BE2C (cell line): ENCODE results near the gene MAJIN.

ENCODE experiments used
- DNase-seq: peaks from one replicate; pipeline ENCODE4 v3.0.0-alpha.2; 2020
- H3K27me3 ChIP-seq: fragments of 250-450 bp; sonication (Bioruptor Pico); 2 replicates; pipeline ENCODE4 v1.5.1; 2020; ENCODE audit warnings: mild to moderate bottlenecking
- H3K36me3 ChIP-seq: fragments of 250-450 bp; sonication (Bioruptor Pico); 2 replicates; pipeline ENCODE4 v1.5.1; 2020; ENCODE audit warnings: mild to moderate bottlenecking
- H3K4me1 ChIP-seq: fragments of 250-450 bp; sonication (Bioruptor Pico); 2 replicates; pipeline ENCODE4 v1.5.1; 2020
- H3K4me3 ChIP-seq: 2 replicates; pipeline ENCODE4 v1.5.1; 2011; ENCODE audit warnings: low read depth, low read length
- H3K9me3 ChIP-seq: fragments of 250-450 bp; sonication (Bioruptor Pico); 2 replicates; pipeline ENCODE4 v1.5.1; 2020
- TF ChIP-seq, protein P1 (sequence below): IDR thresholded peaks from 2 replicates; pipeline ENCODE4 v1.5.1; 2012; ENCODE audit warnings: mild to moderate bottlenecking, low read depth, low read length

MAJIN gene

GRCh38 chr11:64931290-64931689, 40.6 kb downstream of the MAJIN start:
- TF ChIP-seq, protein P1, sequence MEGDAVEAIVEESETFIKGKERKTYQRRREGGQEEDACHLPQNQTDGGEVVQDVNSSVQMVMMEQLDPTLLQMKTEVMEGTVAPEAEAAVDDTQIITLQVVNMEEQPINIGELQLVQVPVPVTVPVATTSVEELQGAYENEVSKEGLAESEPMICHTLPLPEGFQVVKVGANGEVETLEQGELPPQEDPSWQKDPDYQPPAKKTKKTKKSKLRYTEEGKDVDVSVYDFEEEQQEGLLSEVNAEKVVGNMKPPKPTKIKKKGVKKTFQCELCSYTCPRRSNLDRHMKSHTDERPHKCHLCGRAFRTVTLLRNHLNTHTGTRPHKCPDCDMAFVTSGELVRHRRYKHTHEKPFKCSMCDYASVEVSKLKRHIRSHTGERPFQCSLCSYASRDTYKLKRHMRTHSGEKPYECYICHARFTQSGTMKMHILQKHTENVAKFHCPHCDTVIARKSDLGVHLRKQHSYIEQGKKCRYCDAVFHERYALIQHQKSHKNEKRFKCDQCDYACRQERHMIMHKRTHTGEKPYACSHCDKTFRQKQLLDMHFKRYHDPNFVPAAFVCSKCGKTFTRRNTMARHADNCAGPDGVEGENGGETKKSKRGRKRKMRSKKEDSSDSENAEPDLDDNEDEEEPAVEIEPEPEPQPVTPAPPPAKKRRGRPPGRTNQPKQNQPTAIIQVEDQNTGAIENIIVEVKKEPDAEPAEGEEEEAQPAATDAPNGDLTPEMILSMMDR: no peak
- no peaks in the 10 kb centered on the region for H3K27me3 ChIP-seq
- H3K4me3 ChIP-seq: no peak overlapping the region
- DNase-seq: no peak
- H3K36me3 ChIP-seq: no peaks in the 10 kb centered on the region
- H3K4me1 ChIP-seq: no peaks in the 10 kb centered on the region
- no peaks in the 10 kb centered on the region for H3K9me3 ChIP-seq

DNA sequence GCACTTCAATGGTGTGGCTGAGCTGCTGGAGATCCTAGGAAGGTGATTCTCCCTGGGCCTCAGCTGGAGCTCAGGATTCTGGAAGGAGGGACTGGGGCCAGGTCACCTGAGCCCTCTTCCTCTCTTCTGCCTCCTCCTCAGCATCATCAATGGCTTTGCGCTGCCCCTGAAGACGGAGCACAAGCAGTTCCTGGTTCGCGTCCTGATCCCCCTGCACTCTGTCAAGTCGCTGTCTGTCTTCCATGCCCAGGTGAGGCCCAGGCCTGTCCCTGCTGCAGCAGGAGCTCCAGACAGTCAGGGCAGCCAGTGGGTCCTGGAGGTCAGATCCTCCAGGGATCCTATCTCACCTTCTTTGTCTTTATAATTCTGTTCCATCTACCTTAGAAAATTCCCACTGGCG, 41.6 kb downstream of the MAJIN start:
- Histone ChIP-seq H3K27me3 (no peaks in the 10 kb centered on the region), H3K36me3 (no peaks in the 10 kb centered on the region), H3K4me1 (no peaks in the 10 kb centered on the region), H3K9me3 (no peaks in the 10 kb centered on the region), H3K4me3 (no peak overlapping the region)
- no peak for DNase-seq
- TF ChIP-seq, protein P1: no peak

DNA sequence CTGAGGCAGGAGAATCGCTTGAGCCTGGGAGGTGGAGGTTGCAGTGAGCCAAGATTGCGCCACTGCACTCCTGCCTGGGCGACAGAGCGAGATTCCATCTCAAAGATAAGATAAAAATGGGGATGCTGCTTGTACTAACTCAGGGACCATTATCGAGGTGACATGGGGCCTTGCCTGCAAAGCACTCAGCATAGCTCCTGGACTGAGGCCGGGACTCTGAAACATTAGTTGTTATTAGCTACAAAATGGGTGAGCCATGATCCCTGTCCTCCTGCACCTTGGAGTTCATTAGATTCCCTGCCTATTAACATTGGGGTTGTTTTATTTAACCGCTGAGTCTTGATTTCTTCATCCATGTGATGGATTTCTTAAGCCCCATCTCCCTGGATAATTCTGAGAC, 42.3 kb downstream of the MAJIN start:
- Histone ChIP-seq H3K4me1 (no peaks in the 10 kb centered on the region), H3K36me3 (no peaks in the 10 kb centered on the region), H3K9me3 (no peaks in the 10 kb centered on the region), H3K27me3 (no peaks in the 10 kb centered on the region), H3K4me3 (no peak overlapping the region)
- TF ChIP-seq, protein P1: no peak
- no peak for DNase-seq

DNA sequence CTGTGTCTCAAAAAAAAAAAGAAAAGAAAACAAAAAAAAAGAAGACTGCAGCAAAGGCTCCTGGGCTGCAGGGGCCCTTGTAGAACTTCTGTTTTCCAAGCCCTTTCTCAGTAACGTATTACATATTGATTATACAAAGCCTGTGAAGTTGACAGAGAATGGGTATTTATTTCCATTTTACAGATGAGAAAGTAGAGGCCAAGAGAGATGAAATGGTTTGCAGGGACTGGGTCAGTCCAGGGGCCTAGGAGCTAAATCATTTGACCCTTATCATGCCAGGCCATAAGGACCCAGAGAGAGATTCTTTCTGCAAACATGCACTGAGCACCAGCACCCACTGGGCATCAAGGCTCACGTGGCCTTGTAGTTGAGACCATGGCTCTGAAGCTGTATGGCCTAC, 43.0 kb downstream of the MAJIN start:
- Histone ChIP-seq H3K4me3 (no peak overlapping the region), H3K9me3 (no peaks in the 10 kb centered on the region), H3K27me3 (no peaks in the 10 kb centered on the region), H3K4me1 (no peaks in the 10 kb centered on the region), H3K36me3 (no peaks in the 10 kb centered on the region)
- DNase-seq: no peak
- TF ChIP-seq, protein P1: no peak

GRCh38 chr11:64926689-64927088, 45.2 kb downstream of the MAJIN start:
- no peak overlapping the region for H3K4me3 ChIP-seq
- DNase-seq: no peak
- no peaks in the 10 kb centered on the region for H3K4me1 ChIP-seq
- H3K9me3 ChIP-seq: no peaks in the 10 kb centered on the region
- H3K36me3 ChIP-seq: no peaks in the 10 kb centered on the region
- TF ChIP-seq, protein P1: no peak
- H3K27me3 ChIP-seq: no peaks in the 10 kb centered on the region

DNA sequence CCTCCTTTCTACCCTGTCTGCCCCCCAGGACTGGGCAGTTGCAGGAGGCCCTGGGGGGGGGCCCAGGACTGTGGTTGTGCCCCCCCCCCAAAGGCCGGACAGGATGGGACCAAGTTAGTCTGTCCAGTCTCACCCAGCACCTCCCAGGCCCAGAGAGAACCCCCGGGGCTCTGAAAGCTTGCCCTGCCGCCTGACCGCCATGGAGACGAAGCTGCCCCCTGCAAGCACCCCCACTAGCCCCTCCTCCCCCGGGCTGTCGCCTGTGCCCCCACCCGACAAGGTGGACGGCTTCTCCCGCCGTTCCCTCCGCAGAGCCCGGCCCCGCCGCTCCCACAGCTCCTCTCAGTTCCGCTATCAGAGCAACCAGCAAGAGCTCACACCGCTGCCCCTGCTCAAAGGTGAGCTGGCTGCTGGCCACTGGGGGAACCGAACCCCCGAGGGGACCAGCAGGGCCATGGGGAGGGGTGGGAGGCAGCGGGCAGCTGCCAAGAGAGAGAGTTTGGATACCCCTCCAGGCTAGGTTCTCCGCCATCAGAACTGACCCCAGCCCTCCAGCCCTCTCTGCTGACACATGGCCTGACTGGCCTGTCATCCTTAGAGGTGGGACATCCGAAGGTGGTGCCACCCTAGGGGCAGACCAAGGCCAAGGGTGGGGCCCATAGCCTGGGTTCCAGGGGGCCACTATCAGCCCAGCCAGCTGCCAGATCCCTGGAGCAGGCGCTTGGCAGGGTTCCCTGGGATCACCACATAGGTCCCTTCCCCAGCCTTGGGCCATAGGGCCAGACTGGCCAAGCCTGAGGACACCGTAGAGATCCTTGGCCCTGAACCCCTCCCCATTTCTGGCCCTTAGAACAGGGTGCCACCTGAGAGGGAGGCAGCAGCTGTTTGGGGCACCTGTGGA, 46.1 kb downstream of the MAJIN start:
- Histone ChIP-seq H3K36me3 (no peaks in the 10 kb centered on the region), H3K4me1 (no peaks in the 10 kb centered on the region), H3K9me3 (no peaks in the 10 kb centered on the region), H3K4me3 (no peak overlapping the region), H3K27me3 (no peaks in the 10 kb centered on the region)
- DNase-seq: no peak
- TF ChIP-seq, protein P1: no peak
